Smooth muscle cell (in vitro differentiated cells): ENCODE measurements around the gene ALG8. TPM values are rescaled to one million over a fixed set of nuclear protein-coding genes. Genes with fewer than 3 reads are reported as not detected.

ENCODE experiments used
- DNase-seq: peaks from one replicate; lab custom pipeline; 2025; ENCODE audit not compliant: unreplicated experiment; lab: John Stamatoyannopoulos, UW
- H2AFZ ChIP-seq: fragments of 200-600 bp; sonication (generic); 2 replicates; pipeline ENCODE4 v1.6.0; 2016; ENCODE audit warnings: antibody characterized with exemption, low read depth, mild to moderate bottlenecking
- H3F3A ChIP-seq: fragments of 200-600 bp; sonication (generic); 2 replicates; pipeline ENCODE4 v1.6.0; 2017; ENCODE audit warnings: antibody characterized with exemption, low read depth
- H3K27ac ChIP-seq: fragments of 200-600 bp; sonication (generic); 2 replicates; pipeline ENCODE4 v1.5.1; 2016; ENCODE audit warnings: low read depth, mild to moderate bottlenecking
- H3K27me3 ChIP-seq: fragments of 200-600 bp; sonication (generic); 2 replicates; pipeline ENCODE4 v1.6.1; 2016; ENCODE audit warnings: low read depth, mild to moderate bottlenecking
- H3K36me3 ChIP-seq: fragments of 200-600 bp; sonication (generic); 2 replicates; pipeline ENCODE4 v1.5.1; 2016; ENCODE audit warnings: low read depth
- H3K4me1 ChIP-seq: fragments of 200-600 bp; sonication (generic); 2 replicates; pipeline ENCODE4 v1.5.1; 2016; ENCODE audit warnings: low read depth
- H3K4me2 ChIP-seq: fragments of 200-600 bp; sonication (generic); 2 replicates; pipeline ENCODE4 v1.6.0; 2016; ENCODE audit warnings: mild to moderate bottlenecking
- H3K4me3 ChIP-seq: fragments of 200-600 bp; sonication (generic); 2 replicates; pipeline ENCODE4 v1.5.1; 2016; ENCODE audit warnings: mild to moderate bottlenecking
- H3K79me2 ChIP-seq: fragments of 200-600 bp; sonication (generic); 2 replicates; pipeline ENCODE4 v1.6.0; 2016; ENCODE audit warnings: low read depth, mild to moderate bottlenecking
- H3K9ac ChIP-seq: fragments of 200-600 bp; sonication (generic); 2 replicates; pipeline ENCODE4 v1.6.0; 2016; ENCODE audit warnings: low read depth
- H3K9me3 ChIP-seq: fragments of 200-600 bp; sonication (generic); replicated peaks from 2 replicates; pipeline ENCODE4 v1.5.1; 2016; ENCODE audit warnings: low read depth
- H4K20me1 ChIP-seq: fragments of 200-600 bp; sonication (generic); 2 replicates; pipeline ENCODE4 v1.6.0; 2016; ENCODE audit warnings: low read depth
- WGBS: methylation state at CpG from one replicate; pipeline ENCODE4 v1.1.7; 2016; ENCODE audit warnings: low lambda C conversion rate; 5-methylcytosine and 5-hydroxymethylcytosine counted together
- polyA plus RNA-seq: library from polyadenylated mRNA; unstranded; fragments of >200 nt; fragmentation: Nextera tagmentation; extraction: Ambion mirVana; gene quantifications from 2 replicates; pipeline ENCODE4 v1.2.1, GENCODE V29; 2016
- small RNA-seq: library from RNA; depleted of rRNA; stranded (forward); fragments of <200 nt; gene quantifications from one replicate; pipeline ENCODE3, GENCODE V24; 2014
- total RNA-seq: library from RNA; depleted of rRNA; stranded (reverse); fragments of >200 nt; gene quantifications from 2 replicates; pipeline ENCODE4 v1.2.3, GENCODE V29; 2014
- TF ChIP-seq, protein P1 (sequence below): fragments of 200-600 bp; sonication (generic); IDR thresholded peaks from 2 replicates; pipeline ENCODE4 v1.5.1; 2017; ENCODE audit warnings: borderline replicate concordance, mild to moderate bottlenecking, antibody characterized with exemption; ENCODE audit not compliant: insufficient read depth, poor library complexity, severe bottlenecking

ALG8 gene
- total and polyA plus RNA-seq, 2 experiments from 2014 or later: 62.0 to 68.3 TPM

DNA sequence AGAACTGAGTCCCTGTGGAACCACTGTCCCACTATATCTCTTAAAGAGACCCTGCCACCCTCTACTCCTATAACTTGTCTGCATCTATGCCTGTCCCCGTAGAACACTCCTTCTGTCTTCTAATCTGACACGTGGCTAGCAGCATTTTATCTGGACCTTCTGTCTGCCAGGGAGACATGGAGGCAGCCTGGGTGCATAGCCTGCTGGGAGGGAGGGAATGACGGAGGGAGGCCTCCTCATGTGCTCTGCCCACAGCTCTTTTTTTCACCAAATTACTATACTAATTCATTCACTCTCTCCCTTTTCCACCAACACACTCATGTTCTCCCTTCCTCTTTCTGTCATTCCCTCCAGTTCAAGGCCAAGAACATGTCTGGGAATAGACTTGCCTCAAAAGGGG lies 83.3 kb downstream of the ALG8 start:
- Histone ChIP-seq H3K4me3 (no peak overlapping the region), H2AFZ (no peak overlapping the region), H3K36me3 (no peaks in the 10 kb centered on the region), H3K9me3 (no peaks in the 10 kb centered on the region), H3K27ac (no peak overlapping the region), H3K4me2 (no peak overlapping the region), H3K9ac (no peak overlapping the region), H3K4me1 (peaks cover 4% of the 10 kb centered on the region), H3F3A (peaks cover 4% of the 10 kb centered on the region), H4K20me1 (no peaks in the 10 kb centered on the region), H3K79me2 (no peaks in the 10 kb centered on the region), H3K27me3 (no peaks in the 10 kb centered on the region)
- TF ChIP-seq, protein P1, sequence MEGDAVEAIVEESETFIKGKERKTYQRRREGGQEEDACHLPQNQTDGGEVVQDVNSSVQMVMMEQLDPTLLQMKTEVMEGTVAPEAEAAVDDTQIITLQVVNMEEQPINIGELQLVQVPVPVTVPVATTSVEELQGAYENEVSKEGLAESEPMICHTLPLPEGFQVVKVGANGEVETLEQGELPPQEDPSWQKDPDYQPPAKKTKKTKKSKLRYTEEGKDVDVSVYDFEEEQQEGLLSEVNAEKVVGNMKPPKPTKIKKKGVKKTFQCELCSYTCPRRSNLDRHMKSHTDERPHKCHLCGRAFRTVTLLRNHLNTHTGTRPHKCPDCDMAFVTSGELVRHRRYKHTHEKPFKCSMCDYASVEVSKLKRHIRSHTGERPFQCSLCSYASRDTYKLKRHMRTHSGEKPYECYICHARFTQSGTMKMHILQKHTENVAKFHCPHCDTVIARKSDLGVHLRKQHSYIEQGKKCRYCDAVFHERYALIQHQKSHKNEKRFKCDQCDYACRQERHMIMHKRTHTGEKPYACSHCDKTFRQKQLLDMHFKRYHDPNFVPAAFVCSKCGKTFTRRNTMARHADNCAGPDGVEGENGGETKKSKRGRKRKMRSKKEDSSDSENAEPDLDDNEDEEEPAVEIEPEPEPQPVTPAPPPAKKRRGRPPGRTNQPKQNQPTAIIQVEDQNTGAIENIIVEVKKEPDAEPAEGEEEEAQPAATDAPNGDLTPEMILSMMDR: no peak
- WGBS: 62% methylated on average over 3 of the region's 3 CpGs
- DNase-seq: no peak

DNA sequence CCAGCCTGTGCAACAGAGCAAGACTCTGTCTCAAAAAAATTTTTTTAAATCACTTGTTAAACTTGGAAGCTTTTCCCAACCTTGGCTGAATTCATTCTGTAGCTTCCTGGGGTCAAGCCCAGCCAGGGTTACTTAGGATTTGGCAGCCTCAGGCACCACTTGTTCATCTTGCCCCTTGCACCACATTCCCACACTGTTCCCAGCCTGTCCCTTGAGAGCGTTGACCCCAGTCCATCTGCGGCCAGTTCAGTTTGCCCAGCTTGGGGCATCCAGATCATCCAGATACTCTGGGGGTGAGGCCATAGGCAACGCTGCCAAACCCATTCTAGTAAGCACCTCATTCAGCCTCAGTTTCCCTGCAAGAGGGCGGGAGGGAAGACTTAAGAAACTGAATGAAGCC lies 84.5 kb downstream of the ALG8 start:
- no peaks in the 10 kb centered on the region for H3K9me3 ChIP-seq
- TF ChIP-seq, protein P1: no peak
- H3F3A ChIP-seq: peaks cover 7% of the 10 kb centered on the region
- no peaks in the 10 kb centered on the region for H4K20me1 ChIP-seq
- 97% methylated on average over 4 of the region's 4 CpGs for WGBS
- H3K4me2 ChIP-seq: no peak overlapping the region
- no peak overlapping the region for H3K9ac ChIP-seq
- H2AFZ ChIP-seq: no peak overlapping the region
- no peak overlapping the region for H3K4me3 ChIP-seq
- H3K27ac ChIP-seq: no peak overlapping the region
- no peaks in the 10 kb centered on the region for H3K27me3 ChIP-seq
- peaks cover 9% of the 10 kb centered on the region for H3K4me1 ChIP-seq
- no peaks in the 10 kb centered on the region for H3K79me2 ChIP-seq
- H3K36me3 ChIP-seq: no peaks in the 10 kb centered on the region
- DNase-seq: no peak

DNA sequence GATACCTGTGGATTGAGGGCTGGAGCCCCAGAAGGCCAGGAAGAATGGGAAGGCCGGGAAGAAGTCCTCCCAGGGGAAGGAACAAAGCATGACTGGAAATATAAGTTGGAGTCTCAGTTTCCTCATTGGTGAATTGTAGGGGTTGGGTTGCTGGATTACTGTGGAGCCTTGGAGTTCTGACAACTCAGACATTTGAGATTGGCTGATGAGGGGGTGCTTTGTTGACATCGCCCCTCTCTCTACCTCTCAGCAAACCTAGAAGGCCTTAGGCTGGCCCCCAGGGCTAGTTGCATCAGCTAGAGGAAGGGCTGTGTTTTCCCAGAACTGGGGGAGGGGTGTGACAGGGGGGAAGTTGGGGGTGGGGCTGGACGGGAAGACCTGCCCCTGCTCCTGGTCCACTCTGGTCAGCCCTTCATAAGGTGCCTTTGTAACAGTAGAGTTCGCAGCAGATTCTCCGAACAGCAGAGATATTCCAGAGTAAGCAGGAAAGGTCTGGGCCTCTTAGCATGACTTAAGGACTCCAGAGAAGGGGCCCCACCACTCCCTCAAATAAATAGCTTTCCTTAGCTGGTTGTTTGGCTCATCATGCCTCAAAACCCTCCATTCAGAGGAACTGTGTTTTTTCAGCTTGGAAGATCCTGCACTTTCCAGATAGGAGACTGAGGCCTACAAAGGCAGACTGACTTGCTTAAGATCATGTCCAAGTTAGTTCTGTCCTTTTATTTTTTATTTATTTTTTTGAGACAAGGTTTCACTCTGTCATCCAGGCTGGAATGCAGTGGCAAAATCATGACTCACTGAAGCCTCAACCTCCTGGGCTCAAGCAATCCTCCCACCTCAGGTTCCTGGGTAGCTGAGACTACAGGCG lies 88.2 kb downstream of the ALG8 start:
- no peaks in the 10 kb centered on the region for H4K20me1 ChIP-seq
- H3K4me1 ChIP-seq: peaks cover 9% of the 10 kb centered on the region
- peak overlapping the region; percentile 91 for H2AFZ ChIP-seq
- peak overlapping the region; percentile 76 for H3K4me2 ChIP-seq
- no peaks in the 10 kb centered on the region for H3K36me3 ChIP-seq
- H3K79me2 ChIP-seq: no peaks in the 10 kb centered on the region
- H3K9ac ChIP-seq: peak overlapping the region; percentile 74
- DNase-seq: no peak
- TF ChIP-seq, protein P1: no peak
- H3K4me3 ChIP-seq: no peak overlapping the region
- peaks cover 7% of the 10 kb centered on the region for H3F3A ChIP-seq
- 43% methylated on average over 6 of the region's 6 CpGs for WGBS
- H3K27ac ChIP-seq: peak overlapping the region; percentile 98
- no peaks in the 10 kb centered on the region for H3K27me3 ChIP-seq
- H3K9me3 ChIP-seq: no peaks in the 10 kb centered on the region

Small RNA genes within 50 kb of the gene (small RNA-seq; reads per million reads assigned to genes)
- gene RNU6-126P: not detected

Other genes with a start within 250 kb of the ALG8 start
- gene INTS4, start 145.0 kb downstream of the ALG8 start, total RNA-seq: 28.9 and 35.7 TPM in 2 replicates
- gene INTS4, start 145.0 kb downstream of the ALG8 start, polyA plus RNA-seq: 21.2 and 22.4 TPM in 2 replicates
- gene KCTD14, start 116.3 kb downstream of the ALG8 start, total RNA-seq: 0.45 and 1.5 TPM in 2 replicates
- gene KCTD14, start 116.3 kb downstream of the ALG8 start, polyA plus RNA-seq: 1.7 and 4.6 TPM in 2 replicates
- gene THRSP, start 75.8 kb downstream of the ALG8 start, total RNA-seq: not detected in 2 replicates
- not detected in 2 replicates for gene THRSP, start 75.8 kb downstream of the ALG8 start, polyA plus RNA-seq
- 135 and 164 TPM in 2 replicates for gene NDUFC2, start 59.8 kb downstream of the ALG8 start, total RNA-seq
- gene NDUFC2, start 59.8 kb downstream of the ALG8 start, polyA plus RNA-seq: 472 and 509 TPM in 2 replicates
- 18.5 and 23.5 TPM in 2 replicates for gene KCTD21, start 49.0 kb upstream of the ALG8 start, total RNA-seq
- gene KCTD21, start 49.0 kb upstream of the ALG8 start, polyA plus RNA-seq: 4.9 and 6.6 TPM in 2 replicates
- gene USP35, start 49.3 kb upstream of the ALG8 start, total RNA-seq: 9.5 and 10.5 TPM in 2 replicates
- 4.5 and 7.3 TPM in 2 replicates for gene USP35, start 49.3 kb upstream of the ALG8 start, polyA plus RNA-seq